HL-60 (cell line): ENCODE results near the gene ELF2.
"Not testable (repeated sequence)": the region's sequence is repeated elsewhere in the genome, so short reads cannot be mapped to it uniquely, and the experiment has no call there.

Experiments
- GABPA ChIP-seq: IDR thresholded peaks from 2 replicates; pipeline ENCODE4 v1.6.1; 2012; ENCODE audit warnings: low read depth
- POLR2AphosphoS5 ChIP-seq: IDR thresholded peaks from 2 replicates; pipeline ENCODE4 v1.6.1; 2012; ENCODE audit warnings: low read depth
- TF ChIP-seq, protein P1 (sequence below): IDR thresholded peaks from one replicate; pipeline ENCODE4 v1.5.1; 2011; ENCODE audit warnings: low read length, control low read depth, inconsistent platforms; ENCODE audit not compliant: insufficient read depth
- TF ChIP-seq, protein P2 (sequence below): IDR thresholded peaks from 2 replicates; pipeline ENCODE4 v1.6.1; 2012; ENCODE audit warnings: low read depth; ENCODE audit not compliant: insufficient replicate concordance

DNA sequence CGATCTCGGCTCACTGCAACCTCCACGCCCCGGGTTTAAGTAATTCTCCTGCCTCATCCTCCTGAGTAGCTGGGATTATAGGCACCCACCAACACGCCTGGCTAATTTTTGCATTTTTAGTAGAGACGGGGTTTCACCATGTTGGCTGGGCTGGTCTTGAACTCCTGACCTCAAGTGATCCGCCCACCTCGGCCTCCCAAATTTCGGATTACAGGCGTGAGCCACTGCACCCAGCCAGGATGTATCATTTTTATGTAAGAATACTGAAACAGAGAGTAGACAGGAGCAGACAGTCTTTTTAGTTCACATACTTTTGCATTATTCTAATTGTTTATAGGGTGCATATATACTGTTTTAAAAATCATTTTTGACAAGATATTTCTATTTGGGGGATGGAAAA lies 36.6 kb upstream of the ELF2 start:
- TF ChIP-seq, protein P1, sequence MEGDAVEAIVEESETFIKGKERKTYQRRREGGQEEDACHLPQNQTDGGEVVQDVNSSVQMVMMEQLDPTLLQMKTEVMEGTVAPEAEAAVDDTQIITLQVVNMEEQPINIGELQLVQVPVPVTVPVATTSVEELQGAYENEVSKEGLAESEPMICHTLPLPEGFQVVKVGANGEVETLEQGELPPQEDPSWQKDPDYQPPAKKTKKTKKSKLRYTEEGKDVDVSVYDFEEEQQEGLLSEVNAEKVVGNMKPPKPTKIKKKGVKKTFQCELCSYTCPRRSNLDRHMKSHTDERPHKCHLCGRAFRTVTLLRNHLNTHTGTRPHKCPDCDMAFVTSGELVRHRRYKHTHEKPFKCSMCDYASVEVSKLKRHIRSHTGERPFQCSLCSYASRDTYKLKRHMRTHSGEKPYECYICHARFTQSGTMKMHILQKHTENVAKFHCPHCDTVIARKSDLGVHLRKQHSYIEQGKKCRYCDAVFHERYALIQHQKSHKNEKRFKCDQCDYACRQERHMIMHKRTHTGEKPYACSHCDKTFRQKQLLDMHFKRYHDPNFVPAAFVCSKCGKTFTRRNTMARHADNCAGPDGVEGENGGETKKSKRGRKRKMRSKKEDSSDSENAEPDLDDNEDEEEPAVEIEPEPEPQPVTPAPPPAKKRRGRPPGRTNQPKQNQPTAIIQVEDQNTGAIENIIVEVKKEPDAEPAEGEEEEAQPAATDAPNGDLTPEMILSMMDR: not testable (repeated sequence)
- not testable (repeated sequence) for TF ChIP-seq GABPA, POLR2AphosphoS5
- TF ChIP-seq, protein P2, sequence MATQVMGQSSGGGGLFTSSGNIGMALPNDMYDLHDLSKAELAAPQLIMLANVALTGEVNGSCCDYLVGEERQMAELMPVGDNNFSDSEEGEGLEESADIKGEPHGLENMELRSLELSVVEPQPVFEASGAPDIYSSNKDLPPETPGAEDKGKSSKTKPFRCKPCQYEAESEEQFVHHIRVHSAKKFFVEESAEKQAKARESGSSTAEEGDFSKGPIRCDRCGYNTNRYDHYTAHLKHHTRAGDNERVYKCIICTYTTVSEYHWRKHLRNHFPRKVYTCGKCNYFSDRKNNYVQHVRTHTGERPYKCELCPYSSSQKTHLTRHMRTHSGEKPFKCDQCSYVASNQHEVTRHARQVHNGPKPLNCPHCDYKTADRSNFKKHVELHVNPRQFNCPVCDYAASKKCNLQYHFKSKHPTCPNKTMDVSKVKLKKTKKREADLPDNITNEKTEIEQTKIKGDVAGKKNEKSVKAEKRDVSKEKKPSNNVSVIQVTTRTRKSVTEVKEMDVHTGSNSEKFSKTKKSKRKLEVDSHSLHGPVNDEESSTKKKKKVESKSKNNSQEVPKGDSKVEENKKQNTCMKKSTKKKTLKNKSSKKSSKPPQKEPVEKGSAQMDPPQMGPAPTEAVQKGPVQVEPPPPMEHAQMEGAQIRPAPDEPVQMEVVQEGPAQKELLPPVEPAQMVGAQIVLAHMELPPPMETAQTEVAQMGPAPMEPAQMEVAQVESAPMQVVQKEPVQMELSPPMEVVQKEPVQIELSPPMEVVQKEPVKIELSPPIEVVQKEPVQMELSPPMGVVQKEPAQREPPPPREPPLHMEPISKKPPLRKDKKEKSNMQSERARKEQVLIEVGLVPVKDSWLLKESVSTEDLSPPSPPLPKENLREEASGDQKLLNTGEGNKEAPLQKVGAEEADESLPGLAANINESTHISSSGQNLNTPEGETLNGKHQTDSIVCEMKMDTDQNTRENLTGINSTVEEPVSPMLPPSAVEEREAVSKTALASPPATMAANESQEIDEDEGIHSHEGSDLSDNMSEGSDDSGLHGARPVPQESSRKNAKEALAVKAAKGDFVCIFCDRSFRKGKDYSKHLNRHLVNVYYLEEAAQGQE: not testable (repeated sequence)
